Measurements from ENCODE around the gene C19orf12. TPM values are rescaled to one million over a fixed set of nuclear protein-coding genes. Genes with fewer than 3 reads are reported as not detected.

The C19orf12 gene
- total and polyA plus RNA-seq, 2 experiments from 2014 or later: 11.4 to 17.2 TPM

- TF ChIP-seq ZNF462 (CRISPR knock-in tag; IDR thresholded peaks at IDR 0.05) (no peak), POLR2AphosphoS5 (IDR thresholded peaks at IDR 0.05; ENCODE audit: low read depth) (no peak), CTCF (conservative IDR thresholded peaks at IDR 0.05; ENCODE audit: low read depth in 2 of 2) (no peak), ZNF331 (CRISPR knock-in tag; IDR thresholded peaks at IDR 0.05; ENCODE audit: low read depth) (no peak), NANOG (IDR thresholded peaks at IDR 0.05; ENCODE audit: borderline replicate concordance) (no peak), ZNF114 (CRISPR knock-in tag; IDR thresholded peaks at IDR 0.05) (no peak)
Observed at GRCh38 chr19:29658221-29658991, 56.7 kb downstream of the C19orf12 start (continued).
